Upper lobe of left lung (tissue), 6 donors: ENCODE data around the gene NCL. TPM values are rescaled to one million over a fixed set of nuclear protein-coding genes. Genes with fewer than 3 reads are reported as not detected.

Source experiments
- ATAC-seq, 2 donors: fragments of 200-7000 bp; cut with Tn5 transposase; one replicate each; pipeline ENCODE4 v1.9.1; 2022; ENCODE audit warnings: mild to moderate bottlenecking in 2 of 2, moderate library complexity in 2 of 2; ENCODE audit not compliant: low FRiP score in 2 of 2
- DNase-seq, 2 donors: peaks; one replicate each; pipeline ENCODE4 v3.0.0-alpha.2; 2019 to 2020
- H3K27ac ChIP-seq, 4 donors: fragments of 200-600 bp; sonication (generic); one replicate each; pipeline ENCODE4 v1.5.1; 2016 to 2019
- H3K27me3 ChIP-seq, 4 donors: fragments of 200-600 bp; sonication (generic); one replicate each; pipeline ENCODE4 v1.5.1; 2017 to 2019
- H3K36me3 ChIP-seq, 4 donors: fragments of 200-600 bp; sonication (generic); one replicate each; pipeline ENCODE4 v1.5.1; 2016 to 2019
- H3K4me1 ChIP-seq, 4 donors: fragments of 200-600 bp; sonication (generic); one replicate each; pipeline ENCODE4 v1.5.1; 2018 to 2019
- H3K4me3 ChIP-seq, 4 donors: fragments of 200-600 bp; sonication (generic); one replicate each; pipeline ENCODE4 v1.5.1; 2017 to 2019; ENCODE audit warnings: mild to moderate bottlenecking in 2 of 4, moderate library complexity in 1 of 4
- H3K9me3 ChIP-seq, 4 donors: fragments of 200-600 bp; sonication (generic); one replicate each; pipeline ENCODE4 v1.5.1; 2018 to 2019
- CTCF ChIP-seq, 6 experiments: fragments of 450-650 bp in 4 of 6; fragments of 200-600 bp in 2 of 6; sonication (generic) in 2 of 6; IDR thresholded peaks; one replicate each; pipeline ENCODE4 v1.5.1; 2016 to 2019; ENCODE audit warnings: antibody characterized with exemption in 6 of 6
- EP300 ChIP-seq, 4 donors: sonication (generic); formaldehyde crosslinking; IDR thresholded peaks; one replicate each; pipeline ENCODE4 v1.5.1; 2017; ENCODE audit warnings: antibody characterized with exemption in 4 of 4, control low read depth in 2 of 4
- POLR2A ChIP-seq, 4 donors: fragments of 450-650 bp; IDR thresholded peaks; one replicate each; pipeline ENCODE4 v1.5.1; 2016 to 2017; ENCODE audit warnings: antibody characterized with exemption in 4 of 4, mild to moderate bottlenecking in 2 of 4
- POLR2AphosphoS5 ChIP-seq, 2 donors: sonication (generic); formaldehyde crosslinking; IDR thresholded peaks; one replicate each; pipeline ENCODE4 v1.5.1; 2017; ENCODE audit warnings: antibody characterized with exemption in 2 of 2
- WGBS, 2 donors: methylation state at CpG; one replicate each; pipeline ENCODE4 v1.1.5; 2017 to 2018; 5-methylcytosine and 5-hydroxymethylcytosine counted together
- total RNA-seq, 6 donors: library from RNA; depleted of rRNA in 4 of 6; stranded (reverse); fragments of >200 nt in 4 of 6; gene quantifications; one replicate each; pipeline versions ENCODE4 v1.1.0 to v1.2.1, GENCODE V29; 2016 to 2021
- donor health status: DM: no; HTN: no; CAD: no; lungs with moderate emphysema.
- donor health status: DM: no; HTN: yes; CAD: no; lungs with severe emphysema.

The NCL gene
- total RNA-seq, 6 donors from 2014 or later: 113 to 299 (median 194) TPM

DNA sequence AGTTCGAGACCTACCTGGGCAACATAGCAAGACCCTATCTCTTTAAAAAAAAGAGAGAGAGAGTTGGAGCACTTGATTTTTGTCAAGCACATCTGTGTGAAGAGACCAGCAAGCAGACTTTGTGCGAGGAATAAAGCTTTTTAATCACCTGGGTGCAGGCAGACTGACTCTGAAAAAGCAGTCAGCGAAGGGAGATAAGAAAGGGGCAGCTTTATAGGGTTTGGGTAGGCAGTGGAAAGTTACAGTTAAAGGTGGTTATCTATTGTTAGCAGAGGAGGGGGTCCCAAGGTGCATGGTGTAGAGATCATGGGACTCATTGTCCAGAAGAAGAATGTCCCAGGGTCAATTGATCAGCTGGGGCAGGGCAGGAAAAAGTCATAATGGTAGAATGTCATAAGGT, 34.4 kb downstream of the NCL start:
- Histone ChIP-seq H3K4me1 (no peaks in the 10 kb centered on the region), H3K27ac (no peak overlapping the region), H3K9me3 (no peaks in the 10 kb centered on the region), H3K4me3 (no peak overlapping the region), H3K36me3 (no peaks in the 10 kb centered on the region), H3K27me3 (no peaks in the 10 kb centered on the region)
- 83 to 90% methylated on average over 3 of the region's 3 CpGs for WGBS, 2 donors
- DNase-seq (no peak), ATAC-seq (no peak)
- TF ChIP-seq CTCF (IDR thresholded peaks at IDR 0.05): no peak
- no peak for TF ChIP-seq POLR2AphosphoS5 (IDR thresholded peaks at IDR 0.05)
- no peak for TF ChIP-seq EP300 (IDR thresholded peaks at IDR 0.05)
- TF ChIP-seq POLR2A (IDR thresholded peaks at IDR 0.05): no peak

DNA sequence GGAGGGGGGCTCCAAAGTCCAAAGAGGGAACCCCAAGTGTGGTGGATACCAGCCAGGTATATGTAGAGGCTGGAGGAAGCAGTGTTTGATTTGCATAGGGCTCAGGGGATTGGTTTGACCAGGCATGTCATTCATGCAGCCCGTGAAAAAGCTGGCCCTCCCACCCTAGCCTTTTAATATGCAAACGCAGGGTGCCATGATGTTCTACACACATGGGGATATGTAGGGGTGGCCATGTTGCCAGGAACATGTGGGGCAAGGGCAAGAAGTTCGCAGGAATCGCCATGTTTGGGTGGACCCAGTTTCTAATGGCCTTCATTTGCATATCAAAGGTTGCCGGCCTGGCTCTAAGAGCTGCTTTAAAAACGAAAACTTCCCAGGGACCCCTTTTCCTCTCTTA, 35.1 kb downstream of the NCL start:
- DNase-seq (no peak), ATAC-seq (no peak)
- no peak overlapping the region for H3K4me3 ChIP-seq
- WGBS, 2 donors: 79 to 87% methylated on average over 6 of the region's 6 CpGs
- no peaks in the 10 kb centered on the region for H3K27me3 ChIP-seq
- H3K4me1 ChIP-seq: no peaks in the 10 kb centered on the region
- TF ChIP-seq EP300 (IDR thresholded peaks at IDR 0.05): no peak
- TF ChIP-seq POLR2A (IDR thresholded peaks at IDR 0.05): no peak
- no peak for TF ChIP-seq CTCF (IDR thresholded peaks at IDR 0.05)
- TF ChIP-seq POLR2AphosphoS5 (IDR thresholded peaks at IDR 0.05): no peak
- no peaks in the 10 kb centered on the region for H3K36me3 ChIP-seq
- no peak overlapping the region for H3K27ac ChIP-seq
- no peaks in the 10 kb centered on the region for H3K9me3 ChIP-seq

DNA sequence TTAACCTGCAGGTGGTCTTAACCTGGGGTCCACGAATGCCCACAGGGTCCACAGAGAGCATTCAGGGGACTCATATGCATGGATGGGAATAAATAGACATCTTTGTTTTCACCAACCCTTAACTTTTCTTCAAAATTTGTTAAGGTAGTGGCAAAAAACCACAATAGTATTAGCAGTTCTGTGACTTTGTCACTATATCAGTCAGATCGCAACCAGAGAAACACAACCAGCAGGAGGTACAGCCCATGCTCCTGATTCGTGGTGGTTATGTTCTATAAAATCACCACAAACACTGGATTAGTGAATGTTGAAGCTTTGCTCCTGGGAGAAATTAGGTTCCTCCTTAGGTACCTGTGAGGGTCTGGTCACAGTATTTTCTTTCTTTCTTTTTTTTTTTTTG, 37.2 kb downstream of the NCL start:
- no peaks in the 10 kb centered on the region for H3K27me3 ChIP-seq
- no peak for TF ChIP-seq POLR2A (IDR thresholded peaks at IDR 0.05)
- TF ChIP-seq EP300 (IDR thresholded peaks at IDR 0.05): no peak
- TF ChIP-seq CTCF (IDR thresholded peaks at IDR 0.05): no peak
- no peak for TF ChIP-seq POLR2AphosphoS5 (IDR thresholded peaks at IDR 0.05)
- ATAC-seq (no peak), DNase-seq (no peak)
- H3K4me1 ChIP-seq: no peaks in the 10 kb centered on the region
- no peak overlapping the region for H3K4me3 ChIP-seq
- WGBS, 2 donors: 81 to 96% methylated on average over 3 of the region's 3 CpGs
- no peaks in the 10 kb centered on the region for H3K36me3 ChIP-seq
- no peak overlapping the region for H3K27ac ChIP-seq
- H3K9me3 ChIP-seq: no peaks in the 10 kb centered on the region

- peak in 1 of 2 donors; percentile 31 for ATAC-seq
- Histone ChIP-seq H3K36me3 (no peaks in the 10 kb centered on the region), H3K4me1 (no peaks in the 10 kb centered on the region), H3K9me3 (no peaks in the 10 kb centered on the region), H3K27ac (no peak overlapping the region), H3K27me3 (no peaks in the 10 kb centered on the region), H3K4me3 (no peak overlapping the region)
- DNase-seq: no peak
- TF ChIP-seq CTCF (IDR thresholded peaks at IDR 0.05): no peak
- TF ChIP-seq EP300 (IDR thresholded peaks at IDR 0.05): no peak
- no peak for TF ChIP-seq POLR2A (IDR thresholded peaks at IDR 0.05)
- TF ChIP-seq POLR2AphosphoS5 (IDR thresholded peaks at IDR 0.05): no peak
- 60 to 81% methylated on average over 19 to 20 of the region's 21 CpGs for WGBS, 2 donors
Measured at GRCh38 chr2:231425811-231426703, 38.2 kb downstream of the NCL start.
